HG02870 (cell line): ENCODE results near the gene NTN3.

Source experiments
- ATAC-seq: cut with Tn5 transposase; IDR thresholded peaks from one replicate; pipeline ENCODE4 v1.9.1; 2021; ENCODE audit warnings: mild to moderate bottlenecking, moderate library complexity; ENCODE audit not compliant: unreplicated experiment

Gene NTN3

DNA sequence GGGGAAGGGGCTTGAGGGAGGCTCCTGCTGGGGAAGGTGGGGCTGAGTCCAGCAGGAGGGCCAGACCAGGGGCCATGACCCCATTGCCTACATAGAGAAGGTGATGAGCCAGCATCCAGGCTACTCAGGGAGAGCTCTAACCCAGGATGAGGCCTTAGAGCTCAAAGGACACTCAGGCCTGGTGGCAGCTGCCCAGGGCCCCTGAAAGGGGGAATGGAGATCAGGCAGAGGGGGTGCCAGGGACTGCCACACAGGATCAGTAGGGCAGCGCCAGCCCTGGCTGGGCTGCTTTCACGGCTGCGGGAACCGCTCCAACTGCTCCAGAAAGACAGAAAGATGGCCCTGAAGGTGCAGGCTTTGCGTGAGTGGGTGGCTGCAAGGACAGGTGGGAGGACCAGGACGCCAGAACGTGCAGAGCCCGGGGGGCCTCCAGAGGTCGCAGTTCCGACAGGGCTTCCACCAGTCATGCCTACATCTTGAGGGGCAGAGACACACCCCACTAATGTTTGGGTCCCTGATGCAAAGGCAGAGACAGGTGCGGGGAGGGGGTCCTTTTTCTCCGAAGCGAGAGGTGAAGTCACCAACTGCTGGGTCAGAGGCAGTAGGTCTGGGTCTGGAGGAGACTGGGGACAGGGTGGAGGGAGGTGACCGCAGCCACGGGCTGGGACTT lies 41.8 kb downstream of the NTN3 start:
- ATAC-seq: no peak

- ATAC-seq: peak; percentile 60
Measured at GRCh38 chr16:2513405-2514332, 42.6 kb downstream of the NTN3 start, which contains the start of gene ATP6V0C. Gene ATP6V0C (plus strand): TSS chr16:2513952. CDS start chr16:2514104, 152 bp downstream.

- no peak for ATAC-seq
Measured at GRCh38 chr16:2514333-2515179, 43.5 kb downstream of the NTN3 start.

DNA sequence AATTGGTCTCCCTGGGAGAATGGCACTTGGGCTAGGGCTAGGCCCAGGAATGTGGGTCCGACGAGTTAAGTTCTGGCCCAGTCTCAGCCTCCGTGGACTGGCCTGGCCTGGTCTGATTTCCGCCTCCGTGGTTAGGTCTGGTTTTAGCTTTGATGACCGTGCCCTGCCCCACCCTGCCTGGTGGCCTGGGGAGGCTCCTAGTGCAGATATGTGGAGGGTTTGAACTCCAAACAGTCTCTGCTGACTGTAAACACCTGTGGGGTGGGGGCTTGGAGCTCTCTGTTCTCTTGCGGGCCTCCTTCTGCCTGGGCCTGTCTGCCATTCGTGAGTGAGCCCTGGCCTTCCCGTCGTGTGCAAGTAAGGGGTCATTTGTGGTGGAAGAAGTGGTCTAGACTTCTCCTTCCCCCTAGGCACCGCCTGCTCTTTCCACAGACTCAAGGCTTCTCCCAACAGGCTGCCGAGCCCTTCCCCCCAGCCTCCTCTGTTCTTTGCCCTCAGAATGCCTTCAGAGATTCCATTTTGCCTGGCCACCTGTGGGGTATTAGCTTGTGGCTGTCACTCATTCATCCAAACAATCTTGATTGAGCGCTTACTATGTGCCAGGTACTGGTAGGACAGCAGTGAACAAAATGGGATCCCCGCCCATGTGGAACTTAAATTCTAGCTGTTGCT lies 44.2 kb downstream of the NTN3 start:
- no peak for ATAC-seq

DNA sequence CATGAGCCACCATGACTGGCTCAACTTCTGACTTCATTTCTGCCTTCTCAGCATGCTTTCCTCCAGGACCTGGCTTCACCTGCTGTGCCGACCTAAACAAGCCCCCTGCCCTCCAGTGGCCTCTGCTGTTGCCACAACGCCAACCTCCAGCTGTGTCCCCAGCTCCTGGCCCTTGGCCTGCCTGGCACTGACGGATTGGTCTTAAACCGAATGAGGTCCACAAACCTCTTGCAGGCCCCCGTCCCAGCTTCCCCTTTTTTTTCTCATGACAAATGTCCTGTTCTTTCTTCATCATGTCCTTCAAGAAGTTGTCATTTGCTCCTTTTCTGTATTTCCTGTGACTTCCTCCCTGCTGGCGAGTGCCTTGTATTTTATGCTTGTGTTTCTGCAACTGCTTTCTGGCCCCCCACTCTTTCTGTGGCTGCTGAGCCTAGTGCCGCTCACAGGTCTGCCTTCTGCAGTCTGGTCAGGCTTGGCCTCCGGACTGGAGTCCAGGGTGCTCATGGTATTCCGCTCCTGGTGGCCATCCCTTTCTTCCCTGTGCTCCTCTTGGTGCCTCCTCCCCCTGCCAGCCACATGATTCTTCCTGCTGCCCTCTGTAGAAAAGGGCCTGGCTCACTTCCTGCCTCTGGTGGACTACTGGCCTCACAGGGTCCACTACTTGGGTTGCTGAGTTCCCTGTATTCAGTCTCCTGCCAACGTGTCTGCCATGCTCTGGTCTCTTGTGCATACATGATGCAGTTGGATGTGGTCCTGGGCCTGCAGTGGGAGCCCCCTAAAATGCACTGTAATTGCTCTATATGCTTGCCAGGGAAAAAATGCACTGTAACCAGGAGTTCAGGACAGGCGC lies 45.5 kb downstream of the NTN3 start:
- no peak for ATAC-seq

GRCh38 chr16:2517954-2518605 lies 47.0 kb downstream of the NTN3 start:
- ATAC-seq: no peak

DNA sequence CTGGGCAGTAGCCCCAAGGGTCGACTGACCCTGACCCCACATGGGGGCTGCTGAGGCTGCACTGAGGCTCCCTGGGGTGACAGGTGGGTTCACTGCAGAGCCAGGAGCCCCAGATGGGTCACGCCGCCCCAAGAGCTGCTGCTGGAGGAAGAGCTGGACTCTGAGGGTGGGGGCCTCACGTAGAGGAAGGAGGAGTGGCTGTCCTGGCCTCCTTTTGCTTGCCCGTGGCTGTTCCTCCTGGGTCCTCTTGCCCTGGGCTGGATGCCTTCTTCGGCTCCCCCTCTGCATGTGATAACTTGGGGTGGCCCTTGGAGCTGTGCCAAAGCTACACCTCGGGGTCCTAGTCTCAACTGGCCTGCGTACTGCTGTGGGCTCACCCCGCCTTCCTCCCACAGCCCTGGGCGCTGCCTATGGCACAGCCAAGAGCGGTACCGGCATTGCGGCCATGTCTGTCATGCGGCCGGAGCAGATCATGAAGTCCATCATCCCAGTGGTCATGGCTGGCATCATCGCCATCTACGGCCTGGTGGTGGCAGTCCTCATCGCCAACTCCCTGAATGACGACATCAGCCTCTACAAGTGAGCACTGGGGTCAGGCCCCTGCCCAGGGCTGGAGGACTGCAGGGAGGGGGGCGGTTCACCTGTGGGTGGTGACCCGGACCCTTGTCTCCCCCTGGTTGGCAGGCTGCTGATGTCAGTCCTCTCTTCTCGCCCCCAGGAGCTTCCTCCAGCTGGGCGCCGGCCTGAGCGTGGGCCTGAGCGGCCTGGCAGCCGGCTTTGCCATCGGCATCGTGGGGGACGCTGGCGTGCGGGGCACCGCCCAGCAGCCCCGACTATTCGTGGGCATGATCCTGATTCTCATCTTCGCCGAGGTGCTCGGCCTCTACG lies 48.0 kb downstream of the NTN3 start:
- ATAC-seq: no peak

GRCh38 chr16:2519711-2520080 lies 48.6 kb downstream of the NTN3 start:
- no peak for ATAC-seq

GRCh38 chr16:2520097-2520783 lies 49.1 kb downstream of the NTN3 start, which contains the start of gene AMDHD2:
Gene AMDHD2 (plus strand): TSS chr16:2520371. CDS start chr16:2520459, 88 bp downstream.
- peak; percentile 50 for ATAC-seq

DNA sequence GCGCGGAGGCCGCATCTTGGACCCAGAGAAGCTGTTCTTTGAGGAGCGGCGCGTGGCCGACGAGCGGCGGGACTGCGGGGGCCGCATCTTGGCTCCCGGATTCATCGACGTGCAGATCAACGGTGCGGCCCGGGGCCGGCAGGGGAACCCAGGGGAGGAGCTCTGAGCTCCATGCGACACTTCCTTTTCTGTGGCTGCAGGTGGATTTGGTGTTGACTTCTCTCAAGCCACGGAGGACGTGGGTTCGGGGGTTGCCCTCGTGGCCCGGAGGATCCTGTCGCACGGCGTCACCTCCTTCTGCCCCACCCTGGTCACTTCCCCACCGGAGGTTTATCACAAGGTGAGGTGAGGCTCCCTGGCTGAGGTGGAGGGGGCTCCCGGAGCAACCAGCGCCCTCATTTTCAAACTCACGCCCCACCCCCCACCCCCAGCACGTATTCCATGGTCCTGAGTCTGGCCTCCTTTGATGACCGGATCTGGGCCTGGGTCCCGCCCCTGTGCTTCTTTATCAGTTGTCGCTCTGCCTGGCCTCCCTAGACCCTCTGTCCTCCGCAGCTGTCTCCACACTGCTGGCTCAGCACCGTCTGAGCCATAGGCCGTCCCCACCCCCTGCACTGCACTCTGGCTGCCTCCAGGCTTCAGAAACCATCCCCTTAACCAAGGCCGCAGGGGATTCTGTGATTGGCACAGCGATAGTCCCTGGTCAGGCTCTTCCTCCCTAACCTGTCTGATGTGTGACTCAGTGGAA lies 49.9 kb downstream of the NTN3 start:
- peak; percentile 27 for ATAC-seq
